T-helper 1 cell (primary cell): ENCODE data around the gene PLA2G4B.

Experiments
- DNase-seq, 5 donors: peaks; one replicate each; pipeline ENCODE4 v3.0.0-alpha.2; 2012 to 2020
- total RNA-seq, 4 donors: gene quantifications; one replicate each; lab custom pipeline; 2026; lab: John Stamatoyannopoulos, UW

Gene PLA2G4B, protein sequence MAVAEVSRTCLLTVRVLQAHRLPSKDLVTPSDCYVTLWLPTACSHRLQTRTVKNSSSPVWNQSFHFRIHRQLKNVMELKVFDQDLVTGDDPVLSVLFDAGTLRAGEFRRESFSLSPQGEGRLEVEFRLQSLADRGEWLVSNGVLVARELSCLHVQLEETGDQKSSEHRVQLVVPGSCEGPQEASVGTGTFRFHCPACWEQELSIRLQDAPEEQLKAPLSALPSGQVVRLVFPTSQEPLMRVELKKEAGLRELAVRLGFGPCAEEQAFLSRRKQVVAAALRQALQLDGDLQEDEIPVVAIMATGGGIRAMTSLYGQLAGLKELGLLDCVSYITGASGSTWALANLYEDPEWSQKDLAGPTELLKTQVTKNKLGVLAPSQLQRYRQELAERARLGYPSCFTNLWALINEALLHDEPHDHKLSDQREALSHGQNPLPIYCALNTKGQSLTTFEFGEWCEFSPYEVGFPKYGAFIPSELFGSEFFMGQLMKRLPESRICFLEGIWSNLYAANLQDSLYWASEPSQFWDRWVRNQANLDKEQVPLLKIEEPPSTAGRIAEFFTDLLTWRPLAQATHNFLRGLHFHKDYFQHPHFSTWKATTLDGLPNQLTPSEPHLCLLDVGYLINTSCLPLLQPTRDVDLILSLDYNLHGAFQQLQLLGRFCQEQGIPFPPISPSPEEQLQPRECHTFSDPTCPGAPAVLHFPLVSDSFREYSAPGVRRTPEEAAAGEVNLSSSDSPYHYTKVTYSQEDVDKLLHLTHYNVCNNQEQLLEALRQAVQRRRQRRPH
- total RNA-seq = 1.1 to 3.8 (median 2.6) reads per million in 4 donors

DNA sequence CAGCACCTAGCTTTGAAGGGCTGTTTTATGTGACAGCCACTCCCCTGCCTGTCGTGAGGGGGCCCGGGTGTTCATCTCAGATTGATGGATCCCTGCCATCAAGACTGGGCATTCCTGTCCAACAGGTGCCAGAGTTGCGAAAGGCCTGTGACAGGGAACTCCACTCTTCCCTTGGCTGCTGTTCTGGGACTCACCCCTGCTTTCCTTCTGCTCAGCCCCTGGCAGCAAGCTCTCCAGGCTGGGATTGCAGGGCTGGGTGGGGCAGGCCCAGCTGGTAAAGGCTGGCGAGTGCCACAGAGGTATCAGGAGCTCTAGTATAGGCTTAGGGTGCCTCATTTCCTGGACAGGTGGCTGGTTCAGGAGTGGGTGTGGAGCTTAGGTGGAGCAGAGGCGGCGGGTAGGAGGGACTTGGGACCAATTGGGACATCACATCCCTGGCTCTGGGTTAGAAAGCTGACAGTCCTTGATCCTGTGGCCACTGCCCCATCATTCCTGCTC is at the start of gene PLA2G4B:
PLA2G4B (plus strand) TSS at position 448 of the 498 bp plus-strand sequence. CDS start 67 bp downstream, outside the sequence.
- DNase-seq = no peak

DNA sequence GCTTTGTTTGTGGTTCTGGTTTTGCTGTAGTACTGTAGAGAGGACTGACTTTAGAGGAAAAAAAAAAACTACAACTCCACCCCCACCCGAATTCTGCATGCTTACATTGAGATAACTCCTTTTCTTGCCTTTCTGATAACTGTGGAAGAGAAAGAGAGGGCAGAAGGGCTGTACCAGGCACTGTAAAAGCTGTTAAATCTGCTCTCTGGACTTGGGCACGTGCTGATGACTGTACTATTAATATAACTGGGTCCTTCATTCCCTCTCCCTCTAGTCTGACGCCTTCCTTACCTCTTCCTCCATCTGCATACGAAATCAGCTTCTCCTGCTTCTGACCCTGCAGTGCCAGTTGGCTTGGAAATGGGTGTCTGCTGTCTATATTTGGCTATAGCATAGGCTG is 49.4 kb upstream of the PLA2G4B start:
- DNase-seq = no peak

DNA sequence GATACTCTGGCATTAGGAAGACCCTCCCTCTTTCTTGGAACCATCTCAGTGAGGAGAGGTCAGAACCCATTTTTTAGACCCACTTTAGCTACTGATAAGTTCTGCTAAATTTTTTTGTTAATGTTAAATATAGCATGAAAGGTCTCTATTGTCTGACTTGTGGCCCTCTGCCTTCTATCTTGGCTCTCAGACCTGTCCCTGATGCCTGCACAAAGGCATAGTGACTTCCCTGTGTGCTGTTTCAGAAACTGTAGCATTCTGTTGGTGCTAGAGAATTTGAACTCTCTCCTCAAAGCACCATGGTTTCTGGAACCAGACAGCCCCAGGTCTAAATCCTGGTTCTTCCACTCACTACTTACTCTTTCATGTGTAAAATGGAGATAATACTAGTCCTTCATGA is 49.0 kb upstream of the PLA2G4B start:
- DNase-seq = no peak

DNA sequence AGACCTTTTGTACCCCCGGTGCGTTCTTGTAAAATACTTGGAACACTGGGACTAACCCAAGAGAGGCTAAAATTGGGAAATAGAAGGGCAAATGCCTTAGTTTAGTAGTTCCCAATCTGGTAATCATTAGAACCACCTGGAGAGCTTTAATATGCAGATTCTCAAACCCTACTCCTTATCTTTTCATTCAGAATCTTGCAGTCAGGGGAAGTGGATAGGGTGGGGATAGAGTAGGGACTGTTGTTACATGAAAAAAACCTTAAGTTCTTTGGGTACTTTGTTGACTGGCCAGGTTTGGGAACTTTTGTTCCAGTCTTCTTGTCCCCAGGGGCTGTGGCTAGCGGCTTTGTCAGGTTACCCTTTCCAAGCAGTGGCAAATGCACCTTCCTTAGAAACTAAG is 48.5 kb upstream of the PLA2G4B start:
- DNase-seq = no peak

DNA sequence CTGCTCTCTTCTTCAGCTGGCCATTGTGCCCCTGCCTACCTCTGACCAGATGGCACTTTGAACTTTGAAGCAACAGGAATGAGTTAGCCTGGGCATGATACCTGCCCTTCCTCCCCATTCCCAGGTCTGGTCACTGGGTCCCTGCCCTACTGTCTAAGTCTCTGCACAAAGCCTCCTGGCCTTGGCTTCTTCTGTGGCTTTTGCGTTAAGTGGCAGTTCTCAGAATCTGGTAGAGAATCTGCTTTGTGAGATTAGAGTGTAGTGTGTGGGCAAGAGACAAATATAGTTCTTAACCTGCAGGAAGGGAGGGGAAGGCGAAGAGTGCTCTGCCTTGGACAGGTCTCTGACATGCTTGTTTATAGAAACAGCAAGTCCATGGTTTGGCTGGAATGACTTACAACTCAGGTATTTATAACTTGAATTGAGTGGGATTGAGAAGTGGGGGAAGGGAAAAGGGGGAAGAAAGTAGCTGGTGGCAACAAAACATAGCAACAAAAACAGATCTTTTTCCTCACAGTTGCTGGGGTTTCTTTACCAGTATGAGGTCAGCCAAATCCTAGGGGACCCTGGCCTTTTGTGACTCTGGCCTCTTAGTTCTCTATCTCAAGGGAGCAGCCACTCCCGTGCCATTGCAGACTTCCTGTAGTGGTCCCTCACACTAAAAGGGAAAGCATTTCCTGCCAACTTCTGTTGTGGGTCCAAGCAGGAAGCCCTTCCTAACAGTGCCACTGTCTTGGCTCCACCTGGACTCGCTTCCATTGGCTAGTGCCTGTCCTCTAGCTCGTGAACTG is 47.7 kb upstream of the PLA2G4B start:
- peak in 1 of 5 donors; percentile 19 for DNase-seq

DNA sequence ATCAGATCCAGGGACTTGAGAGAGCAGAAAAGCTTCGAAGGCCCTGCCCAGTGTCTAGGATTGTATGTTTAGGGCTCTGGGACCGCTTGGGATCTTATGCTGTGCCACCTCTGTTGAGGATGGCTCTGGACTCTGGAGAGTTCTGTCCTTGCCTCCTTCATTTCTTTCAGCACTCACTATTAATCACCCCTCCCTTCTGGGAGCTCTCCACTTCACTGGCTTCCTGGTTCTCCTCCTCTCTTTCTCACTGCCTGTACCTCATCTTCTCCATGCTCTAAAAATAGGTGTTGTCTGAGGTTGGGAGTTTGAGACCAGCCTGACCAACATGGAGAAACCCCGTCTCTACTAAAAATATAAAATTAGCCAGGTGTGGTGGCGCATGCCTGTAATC is 47.1 kb upstream of the PLA2G4B start:
- no peak for DNase-seq

DNA sequence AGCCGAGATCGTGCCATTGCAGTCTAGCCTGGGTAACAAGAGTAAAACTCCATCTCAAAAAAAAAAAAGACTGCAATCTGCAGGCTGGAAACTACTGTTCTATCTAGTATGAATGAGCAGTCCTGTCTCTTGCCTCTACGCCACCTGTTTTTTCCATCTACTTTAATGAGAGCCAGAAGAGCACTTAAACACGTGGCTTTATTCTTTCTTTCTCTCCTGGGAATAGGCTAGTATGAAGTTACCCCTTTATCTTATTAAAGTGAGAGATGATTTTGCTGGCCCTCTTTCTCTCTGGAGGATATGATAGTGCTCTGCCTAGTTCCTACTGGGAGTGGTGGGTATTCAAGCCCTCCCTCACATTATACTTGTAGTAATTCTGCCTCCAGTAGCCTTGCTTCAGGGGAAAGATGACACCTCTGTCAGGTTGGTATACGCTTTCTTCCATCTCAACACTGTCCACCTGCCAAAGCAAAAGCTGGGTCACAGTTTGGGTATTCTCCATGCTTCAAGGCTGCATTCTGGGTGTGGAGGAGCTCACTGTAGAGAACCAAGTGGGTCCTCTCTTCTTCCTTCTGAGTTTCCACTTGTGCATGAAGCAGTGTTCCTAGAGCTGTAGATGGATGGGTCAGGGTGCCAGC is 46.5 kb upstream of the PLA2G4B start:
- DNase-seq = no peak

DNA sequence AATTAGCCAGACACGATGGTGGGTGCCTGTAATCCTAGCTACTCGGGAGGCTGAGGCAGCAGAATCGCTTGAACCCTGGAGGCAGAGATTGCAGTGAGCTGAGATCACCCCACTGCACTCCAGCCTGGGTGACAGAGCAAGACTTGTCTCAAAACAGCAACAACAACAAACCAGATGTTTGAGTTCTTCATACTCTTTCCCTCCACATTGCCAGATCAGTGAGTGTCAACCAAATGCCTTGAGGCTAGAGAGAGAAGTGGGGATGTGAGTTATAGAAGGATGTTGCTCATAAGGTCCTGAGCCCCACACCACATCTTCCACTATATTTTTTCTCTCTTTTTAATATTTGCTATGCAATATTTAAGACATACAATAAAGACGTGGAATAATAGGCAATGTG is 44.6 kb upstream of the PLA2G4B start:
- DNase-seq = no peak

DNA sequence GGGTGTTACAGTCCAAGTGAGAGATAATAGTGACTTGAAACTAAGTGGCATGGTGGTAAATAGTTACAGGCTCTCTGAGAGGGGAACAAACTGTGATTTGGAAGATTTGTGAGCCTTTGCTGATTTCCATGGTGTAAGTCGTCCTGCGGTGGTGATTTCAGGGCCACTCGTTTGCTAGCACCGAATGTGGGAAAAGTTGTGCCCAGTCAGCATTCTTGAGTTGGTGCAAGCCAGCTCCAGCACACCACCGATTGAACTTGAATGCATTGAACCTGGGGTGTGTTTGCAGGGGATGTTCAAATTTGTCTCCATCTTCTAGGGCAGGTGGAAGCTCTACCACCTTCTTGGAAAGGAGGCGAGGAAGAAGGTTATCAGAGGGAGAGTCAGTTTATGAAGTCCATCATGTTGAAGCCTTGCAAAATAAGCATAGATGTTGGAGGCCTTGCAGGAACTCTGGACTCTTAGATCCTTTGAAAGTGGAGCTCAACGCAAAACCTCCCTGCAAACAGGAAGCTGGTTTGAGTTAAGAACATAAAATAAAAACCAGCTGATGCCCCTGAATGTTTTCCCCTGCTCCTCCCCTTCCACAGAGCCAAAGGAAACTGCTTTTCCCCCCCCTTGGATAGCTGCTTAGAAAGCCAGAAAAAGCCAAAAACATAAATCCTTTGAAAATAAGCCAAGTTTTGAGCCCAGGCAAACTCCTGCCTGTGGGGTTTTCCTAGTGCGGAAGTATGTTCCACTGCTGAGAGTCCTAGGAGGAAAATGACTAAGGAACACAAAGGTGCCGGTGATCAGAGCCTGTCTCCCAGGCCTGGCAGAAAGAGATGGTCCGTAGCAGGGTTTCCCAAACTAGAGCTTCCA is 42.4 kb upstream of the PLA2G4B start:
- DNase-seq = no peak

DNA sequence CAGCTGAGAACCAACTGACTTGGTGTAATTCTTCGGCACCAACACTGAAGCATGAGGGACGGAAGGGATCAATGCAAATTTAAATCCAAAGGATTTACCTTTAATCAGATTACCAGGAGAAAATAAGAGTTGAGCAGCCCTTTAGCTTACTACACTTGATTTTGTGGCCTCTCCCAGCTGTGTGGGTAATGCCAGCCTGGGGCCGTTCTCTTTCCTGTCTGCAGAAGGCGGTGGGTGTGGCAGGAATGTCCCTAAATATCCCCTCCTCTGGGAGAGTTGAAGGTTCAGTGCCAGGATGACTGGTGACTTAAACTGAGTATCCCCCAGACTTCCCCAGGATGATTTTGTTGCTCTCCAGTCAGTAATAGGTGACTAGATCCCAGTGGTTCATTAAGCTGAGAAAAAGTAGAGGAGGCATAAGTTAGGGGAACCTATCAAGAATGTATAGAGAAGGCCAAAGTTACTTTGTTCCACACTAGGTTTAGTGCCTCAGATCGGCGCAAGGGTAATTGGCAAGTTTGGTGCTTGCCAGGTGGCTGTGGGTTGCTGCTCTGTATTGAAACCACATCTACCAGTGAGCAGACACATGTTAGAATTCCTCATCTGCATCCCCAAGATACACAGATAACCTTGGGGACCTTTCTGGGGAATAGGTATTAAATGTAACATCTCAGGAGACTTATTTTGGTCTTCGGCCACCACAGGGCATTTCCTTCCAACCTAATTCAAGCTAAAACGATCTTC is 41.3 kb upstream of the PLA2G4B start:
- no peak for DNase-seq

DNA sequence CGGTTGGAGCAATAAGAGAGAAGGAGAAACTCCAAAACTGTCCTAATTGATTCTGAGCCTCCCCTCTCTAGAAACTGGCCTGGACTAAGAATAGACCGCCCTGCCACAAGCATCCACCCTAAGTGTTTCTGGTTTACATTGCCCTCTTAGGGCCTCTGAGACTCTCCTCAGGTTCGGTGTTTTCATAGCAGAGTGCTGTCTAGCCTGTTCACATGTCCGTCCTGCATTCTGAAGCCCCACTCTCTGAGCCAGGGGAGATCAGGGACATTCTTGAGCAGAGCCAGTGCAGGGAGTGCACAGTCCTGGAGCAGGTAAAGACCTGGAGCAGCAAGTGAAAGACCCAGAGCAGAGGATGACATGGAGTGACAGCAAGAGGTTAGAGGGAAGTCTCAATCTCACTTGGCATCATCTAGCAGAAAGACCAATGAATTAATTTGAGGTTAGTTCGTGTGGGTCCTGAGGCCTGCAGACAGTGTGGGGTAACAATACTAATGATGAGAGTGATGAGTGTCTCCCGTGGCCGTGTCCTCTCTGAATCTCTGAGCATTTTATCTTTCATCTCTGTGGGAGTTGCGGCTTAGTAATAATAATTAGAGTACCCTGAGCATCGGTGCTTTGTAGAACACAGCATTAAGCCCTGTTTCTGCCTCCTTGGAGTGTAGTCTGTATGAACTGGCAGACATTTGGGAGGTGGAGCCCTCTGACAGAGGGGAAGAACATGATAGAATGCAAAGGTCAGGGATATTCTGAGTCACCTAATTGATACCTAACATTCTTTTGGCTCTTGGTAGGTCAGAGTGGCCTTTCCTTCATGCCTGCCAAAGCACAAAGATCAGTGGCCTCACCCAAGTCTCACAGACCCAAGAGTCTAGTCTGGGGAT is 39.8 kb upstream of the PLA2G4B start:
- no peak for DNase-seq

DNA sequence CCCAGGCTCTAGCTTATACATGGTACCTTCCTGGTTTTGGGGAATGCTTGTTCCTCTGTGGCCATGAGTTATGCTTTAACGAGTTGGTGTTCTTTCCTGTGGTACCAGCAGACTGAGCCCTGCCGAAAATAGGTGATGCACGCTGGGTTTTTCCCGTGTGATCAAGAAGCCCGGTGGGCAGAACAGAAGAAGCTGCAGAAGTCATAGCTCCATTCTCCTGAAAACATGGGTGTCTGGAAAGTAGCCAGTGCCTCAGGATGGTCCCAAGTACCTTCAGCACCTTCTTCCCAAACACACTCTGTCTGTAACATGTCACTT is 39.2 kb upstream of the PLA2G4B start:
- no peak for DNase-seq

DNA sequence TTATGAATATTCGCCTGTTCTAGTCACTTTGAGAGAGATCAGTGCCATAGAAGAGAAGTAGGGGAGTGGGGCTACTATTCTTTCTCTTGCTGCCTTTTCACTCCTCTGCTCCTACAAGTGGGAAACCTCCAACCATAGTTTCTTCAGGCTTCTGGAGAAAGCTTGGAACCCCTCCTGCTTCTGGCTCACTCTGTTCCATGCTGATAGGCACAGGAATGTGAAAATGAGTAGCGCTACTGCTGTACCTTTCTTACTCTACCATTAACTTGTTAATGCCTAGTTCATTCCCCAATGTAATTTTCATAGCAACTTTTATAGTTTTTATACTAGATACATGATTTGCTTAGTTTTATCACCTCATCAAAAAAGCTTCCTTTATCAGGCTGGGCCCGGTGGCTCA is 37.5 kb upstream of the PLA2G4B start:
- no peak for DNase-seq

DNA sequence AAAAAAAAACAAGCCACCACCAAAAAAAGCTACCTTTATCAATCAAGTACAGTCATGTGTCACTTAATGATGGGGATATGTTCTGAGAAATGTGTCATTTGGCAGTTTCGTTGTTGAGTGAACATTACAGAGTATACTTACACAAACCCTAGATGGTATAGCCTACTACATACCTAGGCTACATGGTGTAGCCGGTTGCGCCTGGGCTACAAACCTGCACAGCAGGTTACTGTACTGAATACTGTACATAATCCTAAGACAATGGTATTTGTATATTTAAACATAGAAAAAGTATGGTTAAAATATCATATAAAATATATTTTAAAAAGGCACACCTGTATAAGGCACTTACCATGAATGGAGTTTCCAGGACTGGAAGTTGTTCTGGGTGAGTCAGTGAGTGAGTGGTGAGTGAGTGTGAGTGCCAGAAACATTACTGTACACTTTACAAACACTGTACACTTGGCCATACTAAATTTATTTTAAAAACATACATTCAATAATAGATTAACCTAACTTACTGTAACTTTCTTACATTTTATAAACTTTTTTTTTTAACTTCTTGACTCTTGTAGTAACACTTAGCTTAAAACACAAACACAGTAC is 36.7 kb upstream of the PLA2G4B start:
- no peak for DNase-seq

DNA sequence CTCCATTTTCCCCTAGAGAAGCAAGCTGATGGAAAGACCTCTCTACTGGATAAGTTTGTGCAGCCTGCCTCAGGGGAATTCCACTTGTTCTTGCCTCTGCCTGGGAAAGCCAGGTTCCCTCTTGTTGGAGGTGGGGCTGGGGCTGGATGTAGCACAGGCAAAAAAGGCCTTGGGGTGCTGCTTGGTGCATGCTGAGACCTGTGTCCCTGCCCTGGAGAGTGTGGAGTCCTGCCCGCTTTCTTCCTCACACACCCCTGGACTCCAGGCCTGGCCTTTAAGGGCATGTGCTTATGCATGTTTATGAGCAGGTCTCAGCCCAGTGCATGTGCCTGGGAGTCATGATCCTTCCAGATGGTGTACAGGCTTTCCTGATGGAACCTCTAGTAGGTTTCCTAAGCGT is 34.3 kb upstream of the PLA2G4B start:
- DNase-seq = no peak

DNA sequence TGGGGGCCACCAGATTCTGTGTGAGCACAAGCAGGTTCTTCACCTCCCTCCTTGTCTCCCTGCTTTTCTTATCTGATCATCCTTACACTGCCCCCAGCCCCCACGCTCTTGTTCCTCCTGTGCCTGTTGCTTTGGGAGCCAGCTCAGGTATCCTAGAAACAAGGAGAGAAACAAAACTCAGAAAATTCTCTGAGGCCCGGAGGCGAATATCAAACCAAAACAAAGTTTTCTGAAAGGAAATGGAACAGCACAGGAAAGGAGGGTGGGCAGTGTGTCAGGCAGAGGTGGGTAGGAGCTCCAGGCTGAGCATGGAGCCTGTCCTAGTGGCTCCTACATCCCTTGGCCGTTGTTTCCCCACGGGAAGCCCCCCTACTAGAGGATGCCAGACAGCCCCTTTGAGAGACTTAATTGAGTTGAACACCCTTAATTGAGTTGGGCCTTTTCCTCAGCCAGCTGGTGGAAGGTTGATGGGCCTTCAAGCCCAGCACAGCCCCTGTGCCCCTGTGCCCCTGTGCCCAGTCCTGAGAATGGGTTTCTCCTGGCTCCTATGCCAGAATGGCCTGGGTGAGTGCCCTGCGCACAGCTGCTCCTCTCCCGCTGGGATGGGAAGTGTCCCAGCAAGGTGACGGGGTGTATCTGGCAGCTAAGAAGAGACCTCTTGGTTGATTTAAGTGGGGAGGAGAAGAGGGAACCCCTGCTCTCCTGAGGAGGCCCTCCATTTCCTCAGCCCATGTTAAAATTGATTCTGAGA is 33.6 kb upstream of the PLA2G4B start:
- no peak for DNase-seq

DNA sequence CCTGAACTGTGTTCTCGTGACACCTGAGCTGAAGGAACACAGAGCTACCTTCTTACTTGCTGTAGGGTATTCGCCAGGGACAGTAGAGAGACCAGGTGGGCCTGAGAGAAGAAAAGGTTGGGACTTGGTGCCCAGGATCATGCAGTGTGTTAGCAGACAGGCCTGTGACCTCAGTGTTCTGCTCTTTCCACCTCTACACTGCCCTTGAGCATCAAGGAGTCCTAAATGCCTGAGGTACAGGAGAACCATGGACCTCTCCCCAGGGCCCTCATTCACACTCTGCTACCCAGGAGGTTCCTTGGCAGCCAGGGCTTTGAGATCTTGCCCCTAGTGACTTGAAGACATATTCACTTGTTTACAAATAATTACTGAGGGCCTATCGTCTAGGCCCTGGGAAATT is 32.9 kb upstream of the PLA2G4B start:
- DNase-seq = no peak

DNA sequence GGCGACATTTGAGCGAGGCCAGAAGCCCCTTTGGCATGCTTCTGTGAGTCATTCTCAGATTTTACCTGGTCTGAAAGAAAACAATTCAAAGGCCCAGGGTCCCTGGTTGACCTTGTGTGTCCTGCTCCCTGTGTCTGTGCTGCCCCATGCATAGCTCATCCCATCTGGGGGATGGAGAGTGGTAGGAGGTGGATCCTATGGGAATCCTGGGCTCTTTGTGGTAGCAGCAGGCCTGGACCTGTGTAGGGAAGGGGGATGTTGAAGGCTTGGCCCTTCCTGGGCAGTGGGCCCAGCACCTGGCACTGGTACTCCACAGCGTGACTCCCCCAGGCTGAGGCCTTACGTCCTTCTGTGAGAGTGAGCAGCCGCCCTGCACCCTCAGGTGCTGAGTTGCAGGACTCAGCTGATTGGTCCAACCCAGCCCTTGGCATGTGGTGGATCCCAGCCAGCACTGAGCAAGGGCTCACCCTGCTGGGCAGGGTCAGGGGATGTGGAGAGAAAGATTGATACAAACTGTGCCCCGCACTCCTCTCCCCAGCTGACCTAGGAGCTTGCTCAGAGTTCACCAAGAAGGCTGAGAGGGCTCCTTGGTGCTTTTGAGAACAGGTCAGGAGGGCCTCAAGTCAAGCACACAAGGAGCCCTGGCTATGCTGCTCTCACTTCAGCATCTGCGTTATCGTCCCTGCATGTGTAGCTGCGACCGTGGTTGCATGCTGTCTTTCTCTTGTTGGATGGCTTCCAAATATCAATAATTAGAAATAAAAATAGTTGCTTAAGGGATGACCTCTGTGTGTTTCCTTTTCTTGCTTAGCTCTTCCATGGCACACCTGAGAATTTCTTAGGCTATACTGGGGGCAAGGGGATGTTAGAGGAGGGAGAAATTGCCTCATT is 32.1 kb upstream of the PLA2G4B start:
- no peak for DNase-seq
